ENCODE results near the gene TRIM4.
"Not testable (repeated sequence)": the region's sequence is repeated elsewhere in the genome, so short reads cannot be mapped to it uniquely, and the experiment has no call there.

The TRIM4 gene

DNA sequence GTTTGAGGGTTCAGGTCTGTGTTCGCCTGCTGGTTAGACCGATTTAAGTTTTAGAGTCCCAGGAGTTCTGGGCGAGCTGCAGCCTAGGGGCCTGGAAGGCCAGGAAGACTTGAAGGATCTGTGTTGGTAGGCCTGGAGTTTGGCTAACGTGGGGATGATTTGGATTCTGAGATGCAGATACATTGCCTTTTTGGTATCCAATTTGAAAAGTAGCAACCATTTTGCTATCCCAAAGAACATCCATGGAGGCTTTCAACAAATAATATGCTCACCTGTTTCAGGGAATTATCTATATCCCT, 433 bp upstream of the TRIM4 start:
- no peak for DNase-seq

- DNase-seq: no peak
Measured at GRCh38 chr7:99910976-99911375, 8.4 kb downstream of the TRIM4 start.

GRCh38 chr7:99901581-99901980, 17.7 kb downstream of the TRIM4 start:
- no peak for DNase-seq

DNA sequence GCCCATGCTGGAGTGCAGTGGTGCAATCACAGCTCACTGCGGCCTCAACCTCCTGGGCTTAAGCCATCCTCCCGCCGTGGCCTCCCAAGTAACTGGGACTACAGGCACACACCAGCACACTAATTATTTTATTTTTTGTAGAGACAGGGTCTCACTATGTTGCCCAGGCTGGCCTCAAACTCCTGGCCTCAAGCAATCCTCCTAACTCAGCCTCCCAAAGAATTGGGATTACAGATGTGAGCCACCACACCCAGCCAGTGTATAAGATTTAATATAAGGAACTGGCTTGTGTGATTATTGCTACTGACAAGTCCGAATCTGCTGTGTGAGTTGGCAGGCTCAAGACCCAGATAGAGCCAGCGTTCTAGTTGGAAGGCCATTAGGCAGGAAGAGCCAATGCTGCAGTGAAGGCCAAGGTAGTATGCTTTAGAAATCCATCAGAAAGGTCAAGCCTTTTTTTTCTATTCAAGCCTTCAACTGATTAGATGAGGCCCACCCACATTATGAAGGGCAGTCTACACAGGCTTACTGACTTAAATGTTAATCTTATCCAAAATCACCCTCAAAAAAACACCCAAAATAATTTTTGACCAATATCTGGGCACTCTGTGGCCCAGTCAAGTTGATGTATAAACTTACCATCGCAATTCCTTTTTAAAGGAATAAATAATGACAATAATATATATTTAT, 19.4 kb downstream of the TRIM4 start:
- no peak for DNase-seq

- no peak for DNase-seq
Measured at GRCh38 chr7:99898836-99899235, 20.5 kb downstream of the TRIM4 start.

- no peak for DNase-seq
Measured at GRCh38 chr7:99898023-99898357, 21.3 kb downstream of the TRIM4 start.

DNA sequence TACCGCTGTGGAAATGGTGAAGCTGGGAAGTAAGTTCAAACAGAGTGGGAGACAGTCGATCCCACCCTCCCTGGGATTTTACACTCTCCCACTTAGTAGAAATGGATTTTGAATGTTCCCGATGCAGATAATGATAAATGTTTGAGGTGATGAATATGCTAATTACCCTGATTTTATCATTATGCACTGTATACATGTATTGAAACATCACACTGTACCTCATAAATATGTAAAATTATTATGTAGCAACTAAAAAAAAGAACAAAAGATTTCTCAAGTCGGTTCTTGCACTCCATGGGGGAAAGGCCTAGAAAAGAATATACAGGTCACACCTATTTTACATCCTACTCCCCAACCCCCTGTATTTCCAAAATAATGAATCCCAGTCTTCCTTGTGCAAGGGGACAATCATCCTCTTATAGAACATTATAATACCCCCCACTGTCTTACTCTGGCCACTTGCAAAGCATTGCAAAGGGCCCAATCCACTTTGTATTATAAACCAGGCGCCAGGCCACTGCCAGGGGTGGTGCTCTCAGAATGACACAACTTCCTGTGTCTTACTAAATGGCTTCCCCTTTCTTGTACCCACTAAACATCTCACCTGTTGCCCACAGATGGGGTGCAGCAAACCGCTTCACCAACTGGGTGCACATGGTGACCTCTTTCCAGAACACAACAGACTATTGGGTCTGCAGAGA, 21.9 kb downstream of the TRIM4 start:
- no peak for DNase-seq

DNA sequence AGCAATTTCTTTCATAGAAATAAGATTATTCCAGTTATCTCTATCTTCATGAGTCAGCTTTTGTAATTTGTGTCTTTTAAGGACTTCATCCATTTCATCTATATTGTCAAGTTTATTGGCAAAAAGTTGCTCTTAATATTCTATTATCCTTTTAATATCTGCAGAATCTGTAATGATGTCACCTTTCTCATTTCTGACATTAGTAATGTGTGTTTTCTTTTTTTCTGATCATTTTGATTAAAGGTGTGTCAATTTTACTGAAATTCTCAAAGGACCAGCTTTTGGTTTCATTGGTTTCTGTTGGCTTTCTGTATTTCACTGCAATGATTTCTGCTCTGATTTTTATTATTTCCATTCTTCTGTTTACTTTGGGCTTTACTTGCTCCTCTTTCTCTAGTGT, 24.6 kb downstream of the TRIM4 start:
- no peak for DNase-seq

DNA sequence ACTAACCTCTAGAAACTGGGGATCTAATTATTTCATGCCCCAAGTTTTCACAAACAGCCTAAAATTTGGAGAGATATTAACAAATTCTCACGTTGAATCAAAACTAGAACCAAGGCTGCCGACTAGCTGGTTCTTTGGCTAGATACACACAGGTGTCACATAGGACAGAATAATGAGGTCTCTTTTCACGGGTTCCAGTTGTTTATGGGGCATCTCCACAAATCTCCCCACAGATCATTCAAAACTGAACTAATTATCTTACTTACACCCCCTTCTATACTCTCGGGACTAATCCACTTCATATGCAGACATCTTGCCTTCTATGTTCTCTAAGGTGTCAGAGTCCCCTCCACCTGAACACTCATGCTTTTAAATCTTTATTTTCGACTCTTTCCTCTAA, 26.1 kb downstream of the TRIM4 start:
- no peak for DNase-seq

GRCh38 chr7:99890348-99890747, 29.0 kb downstream of the TRIM4 start:
- not testable (repeated sequence) for DNase-seq

DNA sequence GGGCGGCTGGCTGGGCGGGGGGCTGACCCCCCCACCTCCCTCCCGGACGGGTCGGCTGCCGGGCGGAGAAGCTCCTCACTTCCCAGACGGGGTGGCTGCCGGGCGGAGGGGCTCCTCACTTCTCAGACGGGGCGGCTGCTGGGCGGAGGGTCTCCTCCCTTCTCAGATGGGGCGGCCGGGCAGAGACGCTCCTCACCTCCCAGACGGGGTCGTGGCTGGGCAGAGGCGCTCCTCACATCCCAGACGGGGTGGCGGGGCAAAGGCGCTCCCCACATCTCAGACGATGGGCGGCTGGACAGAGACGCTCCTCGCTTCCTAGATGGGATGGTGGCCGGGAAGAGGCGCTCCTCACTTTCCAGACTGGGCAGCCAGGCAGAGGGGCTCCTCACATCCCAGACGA, 31.0 kb downstream of the TRIM4 start:
- not testable (repeated sequence) for DNase-seq

- no peak for DNase-seq
Measured at GRCh38 chr7:99881370-99881769, 38.0 kb downstream of the TRIM4 start.

GRCh38 chr7:99876933-99877332, 42.4 kb downstream of the TRIM4 start, which contains the start of gene OR2AE1:
Gene OR2AE1, minus strand, starts transcription at chr7:99877033. Its CDS starts 0 bp downstream, at chr7:99877033.
- DNase-seq: no peak

DNA sequence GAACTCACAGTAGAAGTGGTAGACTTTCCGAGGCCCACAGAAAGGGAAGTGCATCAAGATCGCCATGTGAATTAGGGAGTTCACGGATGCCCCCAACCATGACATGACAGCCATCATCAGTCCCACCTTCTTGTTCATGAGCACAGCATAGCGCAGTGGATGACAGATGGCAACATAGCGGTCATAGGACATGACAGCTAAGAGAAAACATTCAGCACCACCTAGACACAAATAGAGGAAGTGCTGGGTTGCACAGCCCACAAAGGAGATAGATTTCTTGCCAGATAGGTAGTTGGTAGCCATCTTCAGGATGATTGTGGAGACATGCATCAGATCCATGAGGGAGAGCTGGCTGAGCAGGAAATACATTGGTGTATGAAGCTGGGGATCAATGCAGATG, 42.8 kb downstream of the TRIM4 start:
- DNase-seq: no peak

DNA sequence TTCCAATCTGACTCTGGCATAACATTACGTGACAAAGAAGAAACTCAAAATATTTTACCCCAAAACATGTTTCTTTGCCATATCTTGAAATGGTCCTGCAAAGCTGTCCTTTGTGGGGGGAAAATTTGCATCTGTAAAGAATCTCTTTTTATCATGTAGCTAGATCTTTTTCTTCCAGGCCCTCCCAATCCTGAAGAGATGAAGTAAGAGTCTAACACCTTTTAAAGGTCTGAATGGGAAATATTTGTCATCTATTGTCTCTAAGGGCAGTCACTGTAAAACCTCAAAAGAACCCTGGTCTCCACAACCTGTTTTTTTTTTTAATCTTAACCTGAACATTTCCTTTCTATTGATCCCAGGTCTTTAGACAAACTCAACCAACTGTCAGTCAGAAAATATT, 51.1 kb downstream of the TRIM4 start:
- DNase-seq: no peak

DNA sequence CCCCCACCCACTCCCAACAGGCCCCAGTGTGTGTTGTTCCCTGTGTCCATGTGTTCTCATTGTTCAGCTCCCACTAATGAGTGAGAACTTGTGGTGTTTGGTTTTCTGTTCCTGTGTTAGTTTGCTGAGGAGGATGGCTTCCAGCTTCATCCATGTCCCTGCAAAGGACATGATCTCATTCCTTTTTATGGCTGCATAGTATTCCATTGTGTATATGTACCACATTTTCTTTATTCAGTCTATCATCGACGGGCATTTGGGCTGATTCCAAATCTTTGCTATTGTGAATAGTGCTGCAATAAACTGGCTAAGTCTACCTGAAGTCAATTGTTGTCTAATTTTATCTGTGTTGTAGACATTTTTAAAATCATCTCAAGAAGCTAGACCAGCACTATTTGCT, 51.9 kb downstream of the TRIM4 start:
- DNase-seq: not testable (repeated sequence)

DNA sequence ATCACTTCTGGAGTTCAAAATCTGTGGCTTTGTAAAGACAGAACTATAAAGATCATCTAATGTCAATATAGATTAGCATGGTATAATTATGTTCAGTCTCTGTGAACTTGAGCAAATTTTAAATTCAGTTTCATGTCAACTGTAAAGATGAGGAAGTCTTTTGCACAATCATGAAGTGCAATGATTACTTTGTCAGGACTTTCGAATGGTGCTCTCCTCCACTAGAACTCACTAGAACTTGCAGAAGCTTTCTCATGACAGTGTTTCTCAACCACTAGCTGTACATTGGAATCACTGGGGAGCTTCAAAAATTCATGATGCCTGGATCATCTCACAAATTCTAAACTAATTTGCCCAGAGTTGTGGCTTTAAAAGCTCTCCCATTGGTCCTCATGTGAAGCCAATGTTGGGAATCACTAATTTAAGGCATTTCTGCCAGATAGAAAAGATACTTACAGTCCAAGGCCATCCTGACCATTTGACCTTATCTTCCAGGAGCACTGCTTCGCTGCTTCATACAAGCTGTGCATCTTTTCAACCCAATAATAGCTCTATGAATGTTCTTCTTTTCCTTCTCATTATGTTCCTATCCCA, 55.4 kb downstream of the TRIM4 start:
- DNase-seq: no peak

GRCh38 chr7:99860281-99861127, 58.8 kb downstream of the TRIM4 start:
- DNase-seq: no peak

- DNase-seq: no peak
Measured at GRCh38 chr7:99855236-99855635, 64.1 kb downstream of the TRIM4 start.

DNA sequence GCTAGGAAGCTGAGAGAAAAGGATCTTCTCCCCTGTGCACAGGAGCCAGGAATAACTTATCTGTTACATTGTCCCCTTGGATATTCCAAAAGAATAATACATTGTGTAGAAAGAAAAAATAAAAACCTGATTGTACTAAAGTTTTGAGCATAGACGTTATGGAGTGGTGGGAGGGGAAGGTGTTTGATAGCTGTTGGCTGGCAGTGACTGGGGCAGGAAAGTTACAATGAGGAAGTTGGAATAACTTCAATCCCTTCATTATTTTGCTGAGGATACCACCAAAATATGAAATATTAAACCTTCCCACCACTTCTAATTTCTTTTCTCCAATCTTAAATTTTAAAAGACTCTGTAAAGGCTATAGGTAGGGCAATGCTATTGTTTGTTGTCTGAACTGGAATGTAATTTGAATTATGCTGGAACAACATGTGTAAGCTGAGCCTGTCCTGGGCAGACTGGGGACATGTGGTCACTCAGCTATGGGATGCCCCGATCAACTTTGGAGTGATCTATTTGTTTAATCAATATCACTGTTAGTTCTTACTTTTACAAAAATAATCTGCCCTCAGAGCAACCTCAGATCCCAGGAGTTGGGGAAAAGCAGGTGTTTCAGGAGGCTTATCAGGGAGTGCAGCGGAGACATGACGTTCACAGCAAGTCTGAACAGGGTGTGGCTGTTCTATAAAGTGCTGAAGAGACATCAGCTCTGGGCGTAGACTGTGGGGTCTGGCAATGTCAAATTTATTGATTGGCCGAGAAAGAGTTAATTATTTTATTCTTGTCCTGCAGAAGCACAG, 70.7 kb downstream of the TRIM4 start:
- no peak for DNase-seq

DNA sequence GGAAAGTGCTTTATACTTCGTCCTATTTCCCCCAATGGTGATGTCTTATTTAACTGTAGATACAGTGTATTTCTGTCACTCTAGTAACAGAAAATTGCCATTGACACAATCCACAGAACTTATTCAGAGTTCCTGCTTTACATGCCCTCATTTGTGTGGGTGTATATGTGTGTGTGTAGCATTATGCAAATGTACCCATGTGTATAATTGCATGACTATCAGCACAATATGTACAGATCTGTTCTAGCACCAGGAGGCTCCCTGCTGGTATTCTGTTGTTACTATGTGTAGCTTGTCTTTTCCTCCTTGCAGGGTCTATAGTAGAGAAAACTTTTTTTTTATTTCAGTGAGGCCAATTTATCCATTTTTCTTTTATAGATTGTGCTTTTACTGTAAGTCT, 75.0 kb downstream of the TRIM4 start:
- DNase-seq: no peak

DNA sequence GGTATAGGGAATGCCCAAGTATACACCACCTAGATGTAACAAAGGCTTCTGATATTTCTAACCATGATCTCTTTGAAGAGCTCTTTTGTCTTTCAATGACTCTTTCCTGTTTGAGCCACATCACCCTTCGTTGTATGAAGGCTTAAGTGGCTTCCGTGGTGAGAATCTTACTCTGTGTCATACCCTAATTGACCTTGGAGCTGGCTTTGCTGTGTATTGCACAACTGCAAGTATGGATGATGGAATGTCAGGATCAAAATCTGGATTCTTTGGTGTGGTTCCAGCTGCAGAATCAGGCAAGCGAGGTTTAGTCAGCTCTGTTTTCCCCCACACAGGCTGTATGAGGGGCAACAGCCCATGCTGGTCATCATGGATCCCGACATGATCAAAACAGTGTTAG, 75.5 kb downstream of the TRIM4 start:
- no peak for DNase-seq

DNA sequence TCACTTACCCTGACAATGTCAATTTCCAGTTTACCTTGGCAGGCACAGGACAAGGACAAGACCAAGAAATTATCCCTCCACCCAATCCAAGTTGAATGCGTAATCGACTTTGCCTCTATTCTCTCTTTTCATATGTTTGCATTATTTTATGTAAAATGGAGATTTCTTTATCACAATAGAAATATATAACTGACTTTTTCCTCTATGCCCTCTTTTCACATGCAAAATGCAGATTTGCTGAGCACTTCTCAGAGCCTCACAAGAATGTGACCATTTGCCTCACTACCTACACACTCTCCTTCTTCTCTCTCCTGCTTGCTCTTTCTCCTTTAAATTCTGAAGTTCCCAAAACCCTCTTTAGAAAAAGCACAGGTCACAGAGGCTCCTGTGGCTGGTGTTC, 76.4 kb downstream of the TRIM4 start:
- DNase-seq: no peak
